WTC11 (cell line): ENCODE measurements around the gene C1QTNF4. TPM values are rescaled to one million over a fixed set of nuclear protein-coding genes. Genes with fewer than 3 reads are reported as not detected.

Source experiments
- ATF6 ChIP-seq: sonication (generic); formaldehyde crosslinking; IDR thresholded peaks from 2 replicates; pipeline ENCODE4 v1.8.1; 2023; ENCODE audit warnings: mild to moderate bottlenecking, missing genetic modification reagents
- CBFB ChIP-seq: sonication (generic); formaldehyde crosslinking; IDR thresholded peaks from 2 replicates; pipeline ENCODE4 v1.8.1; 2022; ENCODE audit warnings: mild to moderate bottlenecking, low read depth, missing genetic modification reagents
- E2F1 ChIP-seq: sonication (generic); formaldehyde crosslinking; IDR thresholded peaks from 2 replicates; pipeline ENCODE4 v1.8.0; 2022; ENCODE audit warnings: mild to moderate bottlenecking, missing genetic modification reagents
- ELF4 ChIP-seq: sonication (generic); formaldehyde crosslinking; IDR thresholded peaks from 2 replicates; pipeline ENCODE4 v1.8.1; 2022; ENCODE audit warnings: low read depth, mild to moderate bottlenecking, moderate library complexity, missing genetic modification reagents
- EMX1 ChIP-seq: fragments of 250-450 bp; sonication (Bioruptor Pico); IDR thresholded peaks from 2 replicates; pipeline ENCODE4 v1.8.0; 2021; ENCODE audit warnings: mild to moderate bottlenecking
- FOXJ3 ChIP-seq: sonication (generic); formaldehyde crosslinking; IDR thresholded peaks from 2 replicates; pipeline ENCODE4 v1.9.0; 2021; ENCODE audit warnings: missing genetic modification reagents, mild to moderate bottlenecking, borderline replicate concordance
- FOXK1 ChIP-seq: sonication (generic); formaldehyde crosslinking; IDR thresholded peaks from 2 replicates; pipeline ENCODE4 v1.8.0; 2022; ENCODE audit warnings: mild to moderate bottlenecking, moderate library complexity, missing genetic modification reagents
- FOXP1 ChIP-seq: sonication (generic); formaldehyde crosslinking; IDR thresholded peaks from 2 replicates; pipeline ENCODE4 v1.8.0; 2022; ENCODE audit warnings: missing genetic modification reagents, mild to moderate bottlenecking, moderate library complexity, borderline replicate concordance
- FOXP4 ChIP-seq: sonication (generic); formaldehyde crosslinking; IDR thresholded peaks from 2 replicates; pipeline ENCODE4 v1.8.0; 2022; ENCODE audit warnings: mild to moderate bottlenecking, missing genetic modification reagents
- GTF2I ChIP-seq: fragments of 250-450 bp; sonication (Bioruptor Pico); conservative IDR thresholded peaks from 2 replicates; pipeline ENCODE4 v1.4.0; 2021; ENCODE audit warnings: mild to moderate bottlenecking
- HMGXB4 ChIP-seq: sonication (generic); formaldehyde crosslinking; IDR thresholded peaks from 2 replicates; pipeline ENCODE4 v1.8.1; 2023; ENCODE audit warnings: mild to moderate bottlenecking, moderate library complexity, missing genetic modification reagents
- IRF2 ChIP-seq: sonication (generic); formaldehyde crosslinking; IDR thresholded peaks from 2 replicates; pipeline ENCODE4 v1.8.0; 2022; ENCODE audit warnings: low read depth, missing genetic modification reagents, borderline replicate concordance
- NFE2L1 ChIP-seq: sonication (generic); formaldehyde crosslinking; IDR thresholded peaks from 2 replicates; pipeline ENCODE4 v1.8.1; 2023; ENCODE audit warnings: missing genetic modification reagents
- NR1H2 ChIP-seq: sonication (generic); formaldehyde crosslinking; IDR thresholded peaks from 2 replicates; pipeline ENCODE4 v1.9.0; 2021; ENCODE audit warnings: mild to moderate bottlenecking, moderate library complexity, missing genetic modification reagents
- NR2C2 ChIP-seq: sonication (generic); formaldehyde crosslinking; IDR thresholded peaks from 2 replicates; pipeline ENCODE4 v1.8.0; 2022; ENCODE audit warnings: mild to moderate bottlenecking, missing genetic modification reagents
- NR3C1 ChIP-seq: sonication (generic); formaldehyde crosslinking; conservative IDR thresholded peaks from 2 replicates; pipeline ENCODE4 v1.8.1; 2023; ENCODE audit warnings: low read depth, mild to moderate bottlenecking, missing genetic modification reagents
- PREB ChIP-seq: sonication (generic); formaldehyde crosslinking; IDR thresholded peaks from 2 replicates; pipeline ENCODE4 v1.8.1; 2022; ENCODE audit warnings: mild to moderate bottlenecking, missing genetic modification reagents, moderate library complexity, borderline replicate concordance
- SMAD3 ChIP-seq: sonication (generic); formaldehyde crosslinking; IDR thresholded peaks from 2 replicates; pipeline ENCODE4 v1.8.0; 2022; ENCODE audit warnings: missing genetic modification reagents, mild to moderate bottlenecking, borderline replicate concordance
- SMAD4 ChIP-seq: sonication (generic); formaldehyde crosslinking; IDR thresholded peaks from 2 replicates; pipeline ENCODE4 v1.8.0; 2022; ENCODE audit warnings: mild to moderate bottlenecking, missing genetic modification reagents
- SP1 ChIP-seq: sonication (generic); formaldehyde crosslinking; conservative IDR thresholded peaks from 2 replicates; pipeline ENCODE4 v1.8.1; 2022; ENCODE audit warnings: missing genetic modification reagents
- STAT6 ChIP-seq: sonication (generic); formaldehyde crosslinking; conservative IDR thresholded peaks from 2 replicates; pipeline ENCODE4 v1.8.1; 2023; ENCODE audit warnings: mild to moderate bottlenecking, low read depth, missing genetic modification reagents, moderate library complexity
- TP53 ChIP-seq: sonication (generic); formaldehyde crosslinking; IDR thresholded peaks from 2 replicates; pipeline ENCODE4 v1.8.1; 2023; ENCODE audit warnings: mild to moderate bottlenecking, missing genetic modification reagents
- ZNF121 ChIP-seq: sonication (generic); formaldehyde crosslinking; IDR thresholded peaks from 2 replicates; pipeline ENCODE4 v1.8.0; 2023; ENCODE audit warnings: missing genetic modification reagents
- ZNF138 ChIP-seq: sonication (generic); formaldehyde crosslinking; conservative IDR thresholded peaks from 2 replicates; pipeline ENCODE4 v1.8.1; 2022; ENCODE audit warnings: mild to moderate bottlenecking, moderate library complexity, missing genetic modification reagents
- ZNF232 ChIP-seq: sonication (generic); formaldehyde crosslinking; IDR thresholded peaks from 2 replicates; pipeline ENCODE4 v1.8.0; 2022; ENCODE audit warnings: mild to moderate bottlenecking, missing genetic modification reagents
- ZNF317 ChIP-seq: sonication (generic); formaldehyde crosslinking; IDR thresholded peaks from 2 replicates; pipeline ENCODE4 v1.8.1; 2023; ENCODE audit warnings: low read depth, mild to moderate bottlenecking, moderate library complexity, missing genetic modification reagents, borderline replicate concordance
- ZNF423 ChIP-seq: fragments of 250-450 bp; sonication (Bioruptor Pico); IDR thresholded peaks from 2 replicates; pipeline ENCODE4 v2.1.2; 2022; ENCODE audit warnings: mild to moderate bottlenecking, moderate library complexity
- ZNF671 ChIP-seq: fragments of 250-450 bp; sonication (Bioruptor Pico); IDR thresholded peaks from 2 replicates; pipeline ENCODE4 v1.8.0; 2021; ENCODE audit warnings: mild to moderate bottlenecking
- total RNA-seq: library from RNA; stranded (reverse); gene quantifications from 3 replicates; pipeline ENCODE4 v1.2.3, GENCODE V29; 2021

C1QTNF4 gene
- total RNA-seq, 1 experiment from 2014 or later = 9.5 TPM

- TF ChIP-seq SP1 (CRISPR knock-in tag) = peak; percentile 85
- peak; percentile 91; the same call in 1 of the 2 replicates for TF ChIP-seq HMGXB4
- TF ChIP-seq TP53 (CRISPR knock-in tag) = peak; percentile 63; the same call in 1 of the 2 replicates
- 0 out of 2 replicates have a peak, but pooled peaks have one; percentile 50 for TF ChIP-seq E2F1 (CRISPR knock-in tag)
- TF ChIP-seq ELF4 = 0 out of 2 replicates have a peak, but pooled peaks have one; percentile 50
- TF ChIP-seq FOXP1 (CRISPR knock-in tag) = peak; percentile 95
- no peak for TF ChIP-seq PREB
- no peak for TF ChIP-seq ZNF232 (CRISPR knock-in tag)
- TF ChIP-seq CBFB (CRISPR knock-in tag) = no peak
- TF ChIP-seq ZNF671 (CRISPR knock-in tag) = no peak
- TF ChIP-seq NR1H2 (CRISPR knock-in tag) = no peak
- TF ChIP-seq ZNF138 (CRISPR knock-in tag) = no peak
- no peak for TF ChIP-seq FOXJ3
- TF ChIP-seq NFE2L1 (CRISPR knock-in tag) = peak; percentile 79; the same call in 1 of the 2 replicates
- TF ChIP-seq ATF6 (CRISPR knock-in tag) = no peak
- no peak for TF ChIP-seq SMAD4 (CRISPR knock-in tag)
- 0 out of 2 replicates have a peak, but pooled peaks have one; percentile 37 for TF ChIP-seq ZNF317 (CRISPR knock-in tag)
- TF ChIP-seq NR2C2 (CRISPR knock-in tag) = no peak
- no peak for TF ChIP-seq ZNF423 (CRISPR knock-in tag)
- TF ChIP-seq EMX1 (CRISPR knock-in tag) = no peak
- TF ChIP-seq SMAD3 (CRISPR knock-in tag) = no peak
- no peak for TF ChIP-seq GTF2I (CRISPR knock-in tag)
- TF ChIP-seq IRF2 (CRISPR knock-in tag) = no peak
- TF ChIP-seq ZNF121 = no peak
- peak; percentile 76; the same call in 1 of the 2 replicates for TF ChIP-seq FOXK1
- no peak for TF ChIP-seq STAT6 (CRISPR knock-in tag)
- TF ChIP-seq FOXP4 (CRISPR knock-in tag) = 0 out of 2 replicates have a peak, but pooled peaks have one; percentile 46
- TF ChIP-seq NR3C1 (CRISPR knock-in tag) = no peak
Measured at GRCh38 chr11:47642099-47642855, 48.1 kb upstream of the C1QTNF4 start, which contains the start of gene MTCH2 (continued).
